Loucy (cell line): ENCODE results near the gene ACAD11.

Source experiments
- H2AFZ ChIP-seq: fragments of 200-600 bp; sonication (generic); 2 replicates; pipeline ENCODE4 v1.6.0; 2016; ENCODE audit warnings: antibody characterized with exemption, mild to moderate bottlenecking, low read length, moderate library complexity
- H3F3A ChIP-seq: fragments of 200-600 bp; 2 replicates; pipeline ENCODE4 v1.6.0; 2016; ENCODE audit warnings: antibody characterized with exemption, low read depth, mild to moderate bottlenecking
- H3K27me3 ChIP-seq: fragments of 200-600 bp; sonication (generic); 2 replicates; pipeline ENCODE4 v1.6.1; 2014; ENCODE audit warnings: low read length, mild to moderate bottlenecking; ENCODE audit not compliant: insufficient read depth, poor library complexity, severe bottlenecking
- H3K36me3 ChIP-seq: fragments of 200-600 bp; sonication (generic); 2 replicates; pipeline ENCODE4 v1.6.1; 2016; ENCODE audit warnings: low read length; ENCODE audit not compliant: insufficient read depth
- H3K4me1 ChIP-seq: fragments of 200-600 bp; sonication (generic); 2 replicates; pipeline ENCODE4 v1.5.1; 2014; ENCODE audit warnings: low read length, mild to moderate bottlenecking; ENCODE audit not compliant: insufficient read depth, poor library complexity, severe bottlenecking
- H3K4me2 ChIP-seq: fragments of 200-600 bp; sonication (generic); 2 replicates; pipeline ENCODE4 v1.6.0; 2014; ENCODE audit warnings: antibody characterized with exemption, low read length, low read depth, mild to moderate bottlenecking; ENCODE audit not compliant: poor library complexity, severe bottlenecking
- H3K4me3 ChIP-seq: fragments of 200-600 bp; sonication (generic); 2 replicates; pipeline ENCODE4 v1.5.1; 2014; ENCODE audit warnings: low read length, mild to moderate bottlenecking, mixed read lengths; ENCODE audit not compliant: poor library complexity, severe bottlenecking
- H3K79me2 ChIP-seq: fragments of 200-600 bp; sonication (generic); 2 replicates; pipeline ENCODE4 v1.6.1; 2014; ENCODE audit warnings: low read length; ENCODE audit not compliant: insufficient read depth
- H3K9ac ChIP-seq: fragments of 200-600 bp; sonication (generic); 2 replicates; pipeline ENCODE4 v1.6.0; 2014; ENCODE audit warnings: mild to moderate bottlenecking, low read depth, low read length, moderate library complexity; ENCODE audit not compliant: poor library complexity, severe bottlenecking
- H3K9me2 ChIP-seq: fragments of 200-600 bp; sonication (generic); replicated peaks from 2 replicates; pipeline ENCODE4 v1.6.1; 2016; ENCODE audit warnings: low read depth, low read length, mixed read lengths
- H3K9me3 ChIP-seq: fragments of 200-600 bp; sonication (generic); 2 replicates; pipeline ENCODE4 v1.6.1; 2014; ENCODE audit warnings: mild to moderate bottlenecking, antibody characterized with exemption, low read length, low read depth; ENCODE audit not compliant: insufficient read depth
- H4K20me1 ChIP-seq: fragments of 200-600 bp; sonication (generic); 2 replicates; pipeline ENCODE4 v1.6.0; 2014; ENCODE audit warnings: antibody characterized with exemption, low read length, mild to moderate bottlenecking; ENCODE audit not compliant: insufficient read depth, poor library complexity, severe bottlenecking
- CTCF ChIP-seq: fragments of 200-600 bp; sonication (generic); conservative IDR thresholded peaks from 2 replicates; pipeline ENCODE4 v1.5.1; 2014; ENCODE audit warnings: mild to moderate bottlenecking, antibody characterized with exemption, low read length
- EZH2phosphoT487 ChIP-seq: fragments of 200-600 bp; IDR thresholded peaks from 2 replicates; pipeline ENCODE4 v1.6.1; 2018; ENCODE audit warnings: antibody characterized with exemption, mild to moderate bottlenecking, moderate library complexity, borderline replicate concordance

ACAD11 gene

GRCh38 chr3:132597660-132598059, 61.9 kb downstream of the ACAD11 start:
- Histone ChIP-seq H3K9me3 (no peaks in the 10 kb centered on the region), H3K9ac (no peak overlapping the region), H3K4me2 (no peak overlapping the region), H3K9me2 (no peaks in the 10 kb centered on the region), H3K36me3 (peaks cover 3% of the 10 kb centered on the region; the same call in 1 of the 2 replicates), H4K20me1 (no peaks in the 10 kb centered on the region), H3K27me3 (no peaks in the 10 kb centered on the region), H3K79me2 (no peaks in the 10 kb centered on the region), H2AFZ (no peak overlapping the region), H3K4me3 (no peak overlapping the region), H3F3A (no peaks in the 10 kb centered on the region), H3K4me1 (no peaks in the 10 kb centered on the region)
- no peak for TF ChIP-seq EZH2phosphoT487
- TF ChIP-seq CTCF = no peak

- no peak within 1 kb of the TSS for H2AFZ ChIP-seq
- H3K4me3 ChIP-seq = no peak within 1 kb of the TSS
- H4K20me1 ChIP-seq = no peaks in the 10 kb centered on the region
- no peaks in the 10 kb centered on the region for H3K4me1 ChIP-seq
- no peaks in the 10 kb centered on the region for H3K79me2 ChIP-seq
- H3K27me3 ChIP-seq = no peaks in the 10 kb centered on the region
- TF ChIP-seq EZH2phosphoT487 = no peak
- no peak for TF ChIP-seq CTCF
- H3K36me3 ChIP-seq = no peaks in the 10 kb centered on the region; the same call in 1 of the 2 replicates
- no peaks in the 10 kb centered on the region for H3F3A ChIP-seq
- H3K9me3 ChIP-seq = no peaks in the 10 kb centered on the region
- H3K9me2 ChIP-seq = no peaks in the 10 kb centered on the region
- H3K9ac ChIP-seq = no peak within 1 kb of the TSS
- no peak within 1 kb of the TSS for H3K4me2 ChIP-seq
Measured at GRCh38 chr3:132596816-132597433, 62.7 kb downstream of the ACAD11 start, which contains the start of gene ACKR4. TSS of gene ACKR4 (plus strand) at chr3:132597270. CDS start at chr3:132600398, 3,128 bp downstream.

GRCh38 chr3:132596326-132596725, 63.3 kb downstream of the ACAD11 start:
- TF ChIP-seq CTCF = no peak
- no peak for TF ChIP-seq EZH2phosphoT487
- H3K4me2 ChIP-seq = no peak overlapping the region
- no peaks in the 10 kb centered on the region for H3F3A ChIP-seq
- H3K9me3 ChIP-seq = no peaks in the 10 kb centered on the region
- H3K9me2 ChIP-seq = no peaks in the 10 kb centered on the region
- H3K36me3 ChIP-seq = no peaks in the 10 kb centered on the region; the same call in 1 of the 2 replicates
- H3K27me3 ChIP-seq = no peaks in the 10 kb centered on the region
- H3K9ac ChIP-seq = no peak overlapping the region
- H4K20me1 ChIP-seq = no peaks in the 10 kb centered on the region
- H3K4me3 ChIP-seq = no peak overlapping the region
- no peaks in the 10 kb centered on the region for H3K4me1 ChIP-seq
- H3K79me2 ChIP-seq = no peaks in the 10 kb centered on the region
- H2AFZ ChIP-seq = no peak overlapping the region
